Stimulated activated naive CD8-positive, alpha-beta T cell treated with anti-CD3 and anti-CD28 coated beads, Interleukin-15, amount 100 ng/mL, for 72 hours (primary cell): ENCODE results near the gene ZBTB46.
"Not testable (repeated sequence)": the region's sequence is repeated elsewhere in the genome, so short reads cannot be mapped to it uniquely, and the experiment has no call there.

Experiments
- ATAC-seq: fragments of 150-1000 bp; cut with Tn5 transposase; 2 replicates; pipeline ENCODE4 v1.10.0; 2021; ENCODE audit warnings: mild to moderate bottlenecking, moderate library complexity
- DNase-seq, 2 donors: peaks; one replicate each; pipeline ENCODE4 v3.0.0; 2021 to 2022
- H3K27ac Mint-ChIP-seq, 2 donors: one replicate each; pipeline ENCODE4 v1.8.0; 2022; ENCODE audit warnings: mild to moderate bottlenecking in 2 of 2, mixed read lengths in 2 of 2, moderate library complexity in 2 of 2
- H3K27me3 Mint-ChIP-seq: one replicate; pipeline ENCODE4 v1.8.0; 2022; ENCODE audit warnings: mixed read lengths
- H3K4me1 Mint-ChIP-seq: one replicate; pipeline ENCODE4 v1.8.0; 2022; ENCODE audit warnings: mild to moderate bottlenecking, mixed read lengths
- H3K4me3 Mint-ChIP-seq, 2 donors: one replicate each; pipeline ENCODE4 v1.8.0; 2022; ENCODE audit warnings: mild to moderate bottlenecking in 2 of 2, mixed read lengths in 2 of 2, moderate library complexity in 1 of 2
- H3K9me3 Mint-ChIP-seq, 2 donors: one replicate each; pipeline ENCODE4 v1.8.0; 2022; ENCODE audit warnings: mixed read lengths in 2 of 2

ZBTB46 gene

GRCh38 chr20:63778857-63779256 is 52.2 kb downstream of the ZBTB46 start:
- Mint-ChIP-seq H3K27ac (no peak overlapping the region), H3K27me3 (no peaks in the 10 kb centered on the region), H3K4me3 (no peak overlapping the region), H3K9me3 (no peaks in the 10 kb centered on the region), H3K4me1 (peaks cover 32% of the 10 kb centered on the region)
- no peak for DNase-seq
- no peak for ATAC-seq

DNA sequence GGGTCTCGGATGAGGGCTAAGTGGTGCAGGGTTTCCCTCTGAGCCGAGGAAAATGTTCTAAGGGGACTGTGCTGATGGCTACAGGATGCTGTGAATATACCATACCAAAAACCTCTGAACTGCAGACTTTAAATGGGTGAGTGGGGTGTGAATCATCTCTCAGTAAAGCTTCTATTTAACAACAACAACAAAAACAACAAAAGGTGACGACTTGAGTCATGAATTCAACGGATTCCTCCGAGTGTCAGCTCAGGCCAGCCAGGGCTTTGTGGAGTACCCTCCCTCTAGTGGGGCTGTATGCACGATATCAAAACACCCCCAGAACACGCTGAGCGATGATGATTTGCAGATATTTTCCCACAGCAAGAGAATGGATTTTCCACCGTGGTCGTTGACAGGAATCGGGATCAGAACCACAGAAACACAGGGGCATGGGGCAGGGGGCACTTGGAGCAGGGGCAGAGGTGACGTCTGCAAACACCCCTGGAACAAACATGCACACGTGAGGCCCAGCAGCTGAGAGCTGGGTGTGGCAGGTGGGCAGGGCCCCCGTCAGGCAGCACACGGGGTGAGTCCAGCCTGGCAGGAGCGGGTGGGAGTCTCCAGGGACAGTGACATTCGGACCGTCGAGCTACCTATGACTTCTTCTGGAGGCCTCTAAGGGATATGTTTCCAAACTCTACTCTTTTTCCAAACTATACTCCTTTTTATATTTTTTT is 52.9 kb downstream of the ZBTB46 start:
- DNase-seq (no peak), ATAC-seq (no peak)
- Mint-ChIP-seq H3K4me1 (peaks cover 32% of the 10 kb centered on the region), H3K27me3 (no peaks in the 10 kb centered on the region), H3K9me3 (no peaks in the 10 kb centered on the region), H3K4me3 (no peak overlapping the region), H3K27ac (no peak overlapping the region)

GRCh38 chr20:63777614-63778013 is 53.5 kb downstream of the ZBTB46 start:
- no peak overlapping the region for H3K27ac Mint-ChIP-seq
- ATAC-seq (no peak), DNase-seq (no peak)
- no peaks in the 10 kb centered on the region for H3K27me3 Mint-ChIP-seq
- no peak overlapping the region for H3K4me3 Mint-ChIP-seq
- H3K9me3 Mint-ChIP-seq, result no peaks in the 10 kb centered on the region
- H3K4me1 Mint-ChIP-seq, result peaks cover 30% of the 10 kb centered on the region

DNA sequence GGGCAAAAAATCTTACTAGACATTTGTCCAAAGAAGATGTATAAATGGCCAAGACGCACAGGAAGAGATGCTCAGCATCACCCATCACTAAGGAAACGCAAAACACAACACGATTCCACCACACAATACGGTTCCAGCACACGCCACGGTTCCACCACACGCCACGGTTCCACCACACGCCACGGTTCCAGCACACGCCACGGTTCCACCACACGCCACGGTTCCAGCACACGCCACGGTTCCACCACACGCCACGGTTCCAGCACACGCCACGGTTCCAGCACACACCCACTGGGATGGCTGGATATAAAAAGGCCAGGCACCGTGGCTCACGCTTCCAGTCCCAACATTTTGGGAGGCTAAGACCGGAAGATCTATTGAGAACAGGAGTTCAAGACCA is 54.2 kb downstream of the ZBTB46 start:
- not testable (repeated sequence) for H3K9me3 Mint-ChIP-seq, H3K4me3 Mint-ChIP-seq, H3K27me3 Mint-ChIP-seq, ATAC-seq, DNase-seq
- H3K4me1 Mint-ChIP-seq, result peaks cover 22% of the 10 kb centered on the region
- H3K27ac Mint-ChIP-seq, result peak overlapping the region in 1 of 2 donors; percentile 37

GRCh38 chr20:63775096-63775978 is 55.7 kb downstream of the ZBTB46 start:
- DNase-seq (peak; percentile 44 to 47), ATAC-seq (no peak)
- peak overlapping the region in 1 of 2 donors; percentile 45 for H3K4me3 Mint-ChIP-seq
- H3K27me3 Mint-ChIP-seq, result no peaks in the 10 kb centered on the region
- no peaks in the 10 kb centered on the region for H3K9me3 Mint-ChIP-seq
- H3K4me1 Mint-ChIP-seq, result peaks cover 13% of the 10 kb centered on the region
- H3K27ac Mint-ChIP-seq, result no peak overlapping the region

- H3K9me3 Mint-ChIP-seq, result no peaks in the 10 kb centered on the region
- H3K4me3 Mint-ChIP-seq, result no peak overlapping the region
- no peaks in the 10 kb centered on the region for H3K27me3 Mint-ChIP-seq
- H3K4me1 Mint-ChIP-seq, result peaks cover 13% of the 10 kb centered on the region
- ATAC-seq (no peak), DNase-seq (no peak)
- H3K27ac Mint-ChIP-seq, result no peak overlapping the region
Observed at GRCh38 chr20:63774306-63774705, 56.8 kb downstream of the ZBTB46 start.

- ATAC-seq (no peak), DNase-seq (no peak)
- Mint-ChIP-seq H3K27ac (no peak overlapping the region), H3K9me3 (no peaks in the 10 kb centered on the region), H3K27me3 (no peaks in the 10 kb centered on the region), H3K4me3 (no peak overlapping the region), H3K4me1 (peaks cover 13% of the 10 kb centered on the region)
Observed at GRCh38 chr20:63773571-63774241, 57.4 kb downstream of the ZBTB46 start.

DNA sequence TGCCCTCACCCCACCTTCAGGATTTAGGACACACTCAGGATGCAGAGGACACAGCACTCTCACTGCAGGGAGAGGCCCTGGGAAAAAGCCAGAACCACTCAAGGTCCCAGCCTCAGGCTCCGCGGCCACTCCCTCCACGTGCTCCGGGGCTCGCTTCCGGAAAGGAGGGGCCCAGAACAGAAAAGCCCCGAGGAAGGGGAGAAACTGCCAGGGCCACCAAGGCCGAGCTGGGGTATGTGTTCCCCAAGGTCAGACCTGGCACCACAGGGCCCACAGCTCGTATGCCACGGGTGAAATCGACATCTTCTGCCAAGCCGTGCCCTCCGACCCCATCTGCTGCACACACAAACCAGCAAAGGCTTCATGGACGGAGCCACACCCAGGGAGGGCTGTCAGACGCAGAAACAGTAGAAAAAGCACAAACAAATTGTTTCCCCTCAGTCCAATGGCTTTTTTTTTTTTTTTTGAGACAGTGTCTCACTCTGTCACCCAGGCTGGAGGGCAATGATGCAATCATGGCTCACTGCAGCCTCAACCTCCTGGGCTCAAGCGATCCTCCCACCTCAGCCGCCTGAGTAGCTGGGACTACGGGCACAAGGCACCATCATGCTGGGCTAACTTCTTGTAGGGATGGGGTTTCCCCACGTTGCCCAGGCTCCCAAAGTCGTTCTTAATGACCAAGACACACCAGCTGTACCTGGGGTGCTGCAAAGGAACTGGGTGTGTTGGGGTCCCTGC is 58.1 kb downstream of the ZBTB46 start:
- no peak overlapping the region for H3K27ac Mint-ChIP-seq
- peaks cover 13% of the 10 kb centered on the region for H3K4me1 Mint-ChIP-seq
- H3K4me3 Mint-ChIP-seq, result no peak overlapping the region
- ATAC-seq (no peak), DNase-seq (no peak)
- no peaks in the 10 kb centered on the region for H3K27me3 Mint-ChIP-seq
- H3K9me3 Mint-ChIP-seq, result no peaks in the 10 kb centered on the region

GRCh38 chr20:63771046-63771707 is 59.9 kb downstream of the ZBTB46 start:
- Mint-ChIP-seq H3K27ac (no peak overlapping the region), H3K27me3 (no peaks in the 10 kb centered on the region), H3K4me1 (peaks cover 13% of the 10 kb centered on the region), H3K9me3 (no peaks in the 10 kb centered on the region), H3K4me3 (no peak overlapping the region)
- ATAC-seq (no peak), DNase-seq (no peak)

DNA sequence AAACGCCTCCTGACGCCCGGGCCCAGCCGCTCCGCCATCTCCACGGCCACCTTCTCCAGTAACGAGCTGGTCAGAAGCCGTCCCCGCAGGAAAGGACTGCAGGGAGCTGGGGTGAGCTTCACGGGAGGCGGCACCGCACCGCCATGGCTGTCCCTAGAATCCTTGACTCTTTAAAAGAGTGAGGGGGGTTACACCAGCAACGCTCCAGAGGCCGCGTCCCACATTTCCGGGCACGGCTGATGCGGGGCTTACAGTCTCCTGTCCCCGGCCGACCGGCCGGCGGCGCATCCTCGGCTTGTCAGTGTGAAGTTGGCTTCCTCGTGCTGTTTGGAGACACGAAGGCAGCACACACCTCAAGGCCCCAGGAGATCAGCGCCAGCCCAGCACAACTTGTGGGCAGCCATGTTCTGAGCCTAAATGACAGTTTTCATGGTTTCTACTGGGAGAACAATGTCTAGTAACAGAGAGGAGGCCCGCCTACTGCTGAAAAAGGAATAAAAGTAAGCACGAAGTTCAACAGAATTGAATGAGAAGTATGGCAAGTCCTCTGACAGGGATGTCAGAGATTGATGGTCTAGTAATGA is 61.1 kb downstream of the ZBTB46 start:
- Mint-ChIP-seq H3K27me3 (no peaks in the 10 kb centered on the region), H3K4me1 (peaks cover 5% of the 10 kb centered on the region), H3K9me3 (no peaks in the 10 kb centered on the region), H3K4me3 (no peak overlapping the region), H3K27ac (peak overlapping the region in 1 of 2 donors; percentile 78)
- DNase-seq (no peak), ATAC-seq (no peak)

DNA sequence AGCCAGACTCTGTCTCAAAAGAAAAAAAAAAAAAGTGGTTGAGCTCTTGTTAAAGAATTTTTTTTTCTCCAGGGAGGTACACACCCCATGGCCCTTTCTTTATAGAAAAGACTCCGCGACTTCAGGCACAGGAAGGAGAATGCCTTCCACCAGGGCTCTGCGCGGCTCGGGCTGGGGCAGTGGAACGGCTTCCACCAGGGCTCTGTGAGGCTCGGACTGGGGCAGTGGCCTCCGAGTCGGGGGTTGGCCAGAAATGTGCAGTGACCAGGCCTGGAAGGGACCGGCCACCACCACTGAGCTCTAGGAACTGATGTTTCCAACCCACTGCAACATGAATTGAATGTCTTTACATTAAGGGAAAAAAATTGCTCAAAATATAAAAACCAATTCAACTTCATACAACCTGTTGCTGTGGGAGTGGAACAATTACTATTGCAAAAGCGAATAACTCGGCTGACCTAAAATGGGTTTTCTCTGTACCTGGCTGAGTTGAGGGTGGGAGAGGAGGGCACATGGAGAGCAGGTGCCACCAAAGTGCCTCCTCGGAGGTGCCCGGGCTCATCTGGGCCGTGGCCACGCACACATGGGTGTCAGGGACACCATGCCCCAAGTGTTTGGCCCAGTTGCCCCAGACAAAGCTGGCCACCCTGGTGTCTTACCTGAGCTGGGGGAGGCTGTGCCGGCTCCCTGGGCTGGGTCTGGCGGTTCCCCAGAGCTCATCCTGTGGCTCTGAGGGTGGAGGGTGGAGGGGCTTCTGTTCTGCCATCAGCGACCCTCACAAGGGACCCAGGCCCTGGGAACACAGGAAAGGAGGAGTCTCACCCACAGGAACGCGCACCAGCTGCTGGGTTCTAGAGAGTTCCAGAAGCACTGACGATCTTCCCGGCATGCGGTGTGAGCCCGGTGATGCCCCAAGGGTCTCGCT is 62.2 kb downstream of the ZBTB46 start:
- Mint-ChIP-seq H3K4me1 (no peaks in the 10 kb centered on the region), H3K27me3 (no peaks in the 10 kb centered on the region), H3K27ac (peak overlapping the region in 1 of 2 donors; percentile 21), H3K9me3 (no peaks in the 10 kb centered on the region), H3K4me3 (no peak overlapping the region)
- ATAC-seq (no peak), DNase-seq (no peak)

GRCh38 chr20:63767886-63768285 is 63.2 kb downstream of the ZBTB46 start:
- no peak for ATAC-seq
- H3K27me3 Mint-ChIP-seq, result no peaks in the 10 kb centered on the region
- no peak overlapping the region for H3K4me3 Mint-ChIP-seq

GRCh38 chr20:63767456-63767855 is 63.6 kb downstream of the ZBTB46 start:
- no peaks in the 10 kb centered on the region for H3K27me3 Mint-ChIP-seq
- no peak overlapping the region for H3K27ac Mint-ChIP-seq

More at GRCh38 chr20:63767886-63768285, 63.2 kb downstream of the ZBTB46 start:
- no peak overlapping the region for H3K27ac Mint-ChIP-seq
- DNase-seq, result no peak
- no peaks in the 10 kb centered on the region for H3K4me1 Mint-ChIP-seq
- H3K9me3 Mint-ChIP-seq, result no peaks in the 10 kb centered on the region

More at GRCh38 chr20:63767456-63767855, 63.6 kb downstream of the ZBTB46 start:
- Mint-ChIP-seq H3K4me3 (no peak overlapping the region), H3K4me1 (no peaks in the 10 kb centered on the region), H3K9me3 (no peaks in the 10 kb centered on the region)
- DNase-seq (no peak), ATAC-seq (no peak)
